ENCODE results near the gene CCDC106.

DNA sequence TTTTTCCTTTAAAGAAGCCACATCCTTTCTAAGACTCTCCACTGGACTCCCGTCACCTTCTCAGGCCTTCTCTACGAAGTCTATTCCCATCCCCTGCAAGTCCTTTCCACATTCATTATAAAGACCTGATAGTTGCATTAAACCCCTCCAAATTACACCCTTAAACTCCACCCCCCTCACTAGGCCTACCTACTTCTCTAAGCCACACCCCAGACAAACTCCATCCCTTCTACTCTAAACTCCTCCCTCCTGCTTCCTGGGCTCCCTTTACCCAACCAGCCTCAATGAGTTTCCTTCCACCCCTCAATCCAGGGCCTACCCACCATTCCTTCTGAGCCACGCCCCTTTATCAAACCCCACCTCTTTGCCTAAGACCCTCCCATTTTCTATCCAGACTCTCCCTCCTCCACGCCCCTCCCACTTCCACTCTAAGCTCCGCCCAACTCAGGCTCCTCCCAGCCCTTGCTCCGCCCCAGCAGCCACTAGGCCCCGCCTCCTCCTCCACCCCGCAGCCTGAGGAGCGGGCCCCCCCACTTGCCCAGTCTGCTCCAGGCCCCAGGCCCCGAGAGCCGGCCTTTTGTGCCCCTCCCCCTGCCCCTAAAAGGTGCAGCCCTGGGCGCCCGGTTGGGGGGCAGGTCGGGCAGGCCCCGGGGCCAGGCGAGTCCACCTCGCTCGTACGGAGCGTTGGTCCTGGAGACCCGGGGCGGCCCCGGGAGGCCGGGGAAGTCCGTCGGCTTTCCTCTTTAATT lies 49.1 kb upstream of the CCDC106 start:
- TF ChIP-seq, protein P1, sequence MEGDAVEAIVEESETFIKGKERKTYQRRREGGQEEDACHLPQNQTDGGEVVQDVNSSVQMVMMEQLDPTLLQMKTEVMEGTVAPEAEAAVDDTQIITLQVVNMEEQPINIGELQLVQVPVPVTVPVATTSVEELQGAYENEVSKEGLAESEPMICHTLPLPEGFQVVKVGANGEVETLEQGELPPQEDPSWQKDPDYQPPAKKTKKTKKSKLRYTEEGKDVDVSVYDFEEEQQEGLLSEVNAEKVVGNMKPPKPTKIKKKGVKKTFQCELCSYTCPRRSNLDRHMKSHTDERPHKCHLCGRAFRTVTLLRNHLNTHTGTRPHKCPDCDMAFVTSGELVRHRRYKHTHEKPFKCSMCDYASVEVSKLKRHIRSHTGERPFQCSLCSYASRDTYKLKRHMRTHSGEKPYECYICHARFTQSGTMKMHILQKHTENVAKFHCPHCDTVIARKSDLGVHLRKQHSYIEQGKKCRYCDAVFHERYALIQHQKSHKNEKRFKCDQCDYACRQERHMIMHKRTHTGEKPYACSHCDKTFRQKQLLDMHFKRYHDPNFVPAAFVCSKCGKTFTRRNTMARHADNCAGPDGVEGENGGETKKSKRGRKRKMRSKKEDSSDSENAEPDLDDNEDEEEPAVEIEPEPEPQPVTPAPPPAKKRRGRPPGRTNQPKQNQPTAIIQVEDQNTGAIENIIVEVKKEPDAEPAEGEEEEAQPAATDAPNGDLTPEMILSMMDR (IDR thresholded peaks at IDR 0.05) = no peak
- peak; percentile 77 for TF ChIP-seq POLR2A (IDR thresholded peaks at IDR 0.05)
